IPS-15b (cell line): ENCODE measurements around the gene AHSG.

Experiments
- H3K27me3 ChIP-seq: one replicate; pipeline ENCODE4 v1.6.1; 2013; ENCODE audit warnings: low read length; ENCODE audit not compliant: control insufficient read depth, insufficient read depth
- H3K36me3 ChIP-seq: one replicate; pipeline ENCODE4 v1.6.1; 2013; ENCODE audit warnings: low read length; ENCODE audit not compliant: control insufficient read depth, insufficient read depth
- H3K4me1 ChIP-seq: one replicate; pipeline ENCODE4 v1.6.1; 2013; ENCODE audit warnings: mild to moderate bottlenecking, low read length; ENCODE audit not compliant: control insufficient read depth, insufficient read depth
- H3K4me3 ChIP-seq: one replicate; pipeline ENCODE4 v1.5.1; 2013; ENCODE audit warnings: low read depth, low read length
- H3K9ac ChIP-seq: one replicate; pipeline ENCODE4 v1.6.1; 2013; ENCODE audit warnings: low read depth, mild to moderate bottlenecking, low read length
- H3K9me3 ChIP-seq: one replicate; pipeline ENCODE4 v1.6.1; 2013; ENCODE audit warnings: mild to moderate bottlenecking, low read length; ENCODE audit not compliant: control insufficient read depth, insufficient read depth

Gene AHSG

GRCh38 chr3:186638259-186638658, 25.4 kb downstream of the AHSG start:
- no peaks in the 10 kb centered on the region for H3K9me3 ChIP-seq
- H3K27me3 ChIP-seq = no peaks in the 10 kb centered on the region
- no peaks in the 10 kb centered on the region for H3K36me3 ChIP-seq
- no peak overlapping the region for H3K9ac ChIP-seq
- H3K4me3 ChIP-seq = no peak overlapping the region
- H3K4me1 ChIP-seq = peaks cover 8% of the 10 kb centered on the region

GRCh38 chr3:186639778-186640472, 27.1 kb downstream of the AHSG start, which contains the start of gene FETUB:
Gene FETUB (plus strand): TSS chr3:186640399. CDS start chr3:186640461, 62 bp downstream.
- Histone ChIP-seq H3K27me3 (no peaks in the 10 kb centered on the region), H3K4me3 (no peak within 1 kb of the TSS), H3K9me3 (no peaks in the 10 kb centered on the region), H3K9ac (no peak within 1 kb of the TSS), H3K4me1 (peaks cover 12% of the 10 kb centered on the region), H3K36me3 (no peaks in the 10 kb centered on the region)

GRCh38 chr3:186640473-186640818, 27.6 kb downstream of the AHSG start:
- Histone ChIP-seq H3K9me3 (no peaks in the 10 kb centered on the region), H3K36me3 (no peaks in the 10 kb centered on the region), H3K4me1 (peaks cover 12% of the 10 kb centered on the region), H3K27me3 (no peaks in the 10 kb centered on the region), H3K4me3 (no peak overlapping the region), H3K9ac (no peak overlapping the region)

- H3K4me3 ChIP-seq = no peak overlapping the region
- H3K27me3 ChIP-seq = no peaks in the 10 kb centered on the region
- no peaks in the 10 kb centered on the region for H3K36me3 ChIP-seq
- H3K4me1 ChIP-seq = peaks cover 12% of the 10 kb centered on the region
- no peaks in the 10 kb centered on the region for H3K9me3 ChIP-seq
- H3K9ac ChIP-seq = no peak overlapping the region
Measured at GRCh38 chr3:186640929-186641328, 28.1 kb downstream of the AHSG start.

- H3K27me3 ChIP-seq = no peaks in the 10 kb centered on the region
- no peaks in the 10 kb centered on the region for H3K9me3 ChIP-seq
- no peaks in the 10 kb centered on the region for H3K36me3 ChIP-seq
- no peak overlapping the region for H3K4me3 ChIP-seq
- H3K9ac ChIP-seq = no peak overlapping the region
- peaks cover 12% of the 10 kb centered on the region for H3K4me1 ChIP-seq
Measured at GRCh38 chr3:186642014-186642413, 29.2 kb downstream of the AHSG start.

GRCh38 chr3:186643493-186643892, 30.6 kb downstream of the AHSG start:
- H3K4me3 ChIP-seq = no peak overlapping the region
- H3K9me3 ChIP-seq = no peaks in the 10 kb centered on the region
- H3K9ac ChIP-seq = no peak overlapping the region
- H3K36me3 ChIP-seq = no peaks in the 10 kb centered on the region
- H3K27me3 ChIP-seq = no peaks in the 10 kb centered on the region
- H3K4me1 ChIP-seq = peaks cover 12% of the 10 kb centered on the region

GRCh38 chr3:186644683-186645082, 31.8 kb downstream of the AHSG start:
- Histone ChIP-seq H3K4me3 (no peak overlapping the region), H3K9me3 (no peaks in the 10 kb centered on the region), H3K4me1 (peaks cover 12% of the 10 kb centered on the region), H3K36me3 (no peaks in the 10 kb centered on the region), H3K9ac (no peak overlapping the region), H3K27me3 (no peaks in the 10 kb centered on the region)

GRCh38 chr3:186646106-186646505, 33.2 kb downstream of the AHSG start:
- Histone ChIP-seq H3K9ac (no peak overlapping the region), H3K4me1 (peaks cover 7% of the 10 kb centered on the region), H3K4me3 (no peak overlapping the region), H3K36me3 (no peaks in the 10 kb centered on the region), H3K9me3 (no peaks in the 10 kb centered on the region), H3K27me3 (no peaks in the 10 kb centered on the region)

GRCh38 chr3:186646841-186647240, 34.0 kb downstream of the AHSG start:
- Histone ChIP-seq H3K9me3 (no peaks in the 10 kb centered on the region), H3K9ac (no peak overlapping the region), H3K36me3 (no peaks in the 10 kb centered on the region), H3K4me1 (peaks cover 7% of the 10 kb centered on the region), H3K27me3 (no peaks in the 10 kb centered on the region), H3K4me3 (no peak overlapping the region)

- Histone ChIP-seq H3K4me3 (no peak overlapping the region), H3K9ac (no peak overlapping the region), H3K27me3 (no peaks in the 10 kb centered on the region), H3K4me1 (no peaks in the 10 kb centered on the region), H3K36me3 (no peaks in the 10 kb centered on the region), H3K9me3 (no peaks in the 10 kb centered on the region)
Measured at GRCh38 chr3:186648851-186649250, 36.0 kb downstream of the AHSG start.

GRCh38 chr3:186651678-186652215, 38.9 kb downstream of the AHSG start:
- no peaks in the 10 kb centered on the region for H3K27me3 ChIP-seq

GRCh38 chr3:186653080-186653707, 40.3 kb downstream of the AHSG start:
- H3K36me3 ChIP-seq = no peaks in the 10 kb centered on the region

More at GRCh38 chr3:186651678-186652215, 38.9 kb downstream of the AHSG start:
- H3K9ac ChIP-seq = no peak overlapping the region
- H3K4me3 ChIP-seq = no peak overlapping the region
- peaks cover 4% of the 10 kb centered on the region for H3K4me1 ChIP-seq
- H3K9me3 ChIP-seq = no peaks in the 10 kb centered on the region
- no peaks in the 10 kb centered on the region for H3K36me3 ChIP-seq

More at GRCh38 chr3:186653080-186653707, 40.3 kb downstream of the AHSG start:
- peaks cover 4% of the 10 kb centered on the region for H3K4me1 ChIP-seq
- H3K27me3 ChIP-seq = no peaks in the 10 kb centered on the region
- H3K4me3 ChIP-seq = no peak overlapping the region
- H3K9ac ChIP-seq = no peak overlapping the region
- no peaks in the 10 kb centered on the region for H3K9me3 ChIP-seq
